NCI-H2171 treated with DMSO at 0.1 percent for 48 hours (cell line): ENCODE measurements around the gene TNRC18.
"Not testable (repeated sequence)": the region's sequence is repeated elsewhere in the genome, so short reads cannot be mapped to it uniquely, and the experiment has no call there.

Experiments used
- DNase-seq: peaks from one replicate; lab custom pipeline; 2025; lab: John Stamatoyannopoulos, UW

TNRC18 gene

GRCh38 chr7:5315761-5316160, 107.9 kb downstream of the TNRC18 start:
- no peak for DNase-seq

DNA sequence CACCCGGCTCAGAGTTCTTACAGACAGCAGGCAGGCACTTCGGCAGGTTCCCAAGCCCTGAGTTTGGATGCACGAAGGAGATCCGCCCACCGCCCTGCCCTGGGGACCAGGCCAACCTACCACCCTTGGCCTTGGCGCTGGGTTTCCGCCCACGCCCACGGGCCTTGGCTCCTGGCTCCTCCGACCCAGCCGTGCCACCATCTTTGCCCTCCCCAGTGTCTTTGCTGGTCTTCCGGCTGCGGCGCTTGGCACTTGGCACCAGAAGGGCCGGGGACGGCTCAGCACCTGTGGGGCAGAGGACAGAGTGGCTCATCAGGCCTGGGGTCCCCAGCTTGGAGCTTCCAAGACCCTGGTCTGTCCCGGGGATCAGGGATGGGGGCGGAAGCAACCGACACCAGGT, 108.8 kb downstream of the TNRC18 start:
- no peak for DNase-seq

- not testable (repeated sequence) for DNase-seq
These were observed 110.4 kb downstream of the TNRC18 start for GRCh38 chr7:5313076-5313885.

DNA sequence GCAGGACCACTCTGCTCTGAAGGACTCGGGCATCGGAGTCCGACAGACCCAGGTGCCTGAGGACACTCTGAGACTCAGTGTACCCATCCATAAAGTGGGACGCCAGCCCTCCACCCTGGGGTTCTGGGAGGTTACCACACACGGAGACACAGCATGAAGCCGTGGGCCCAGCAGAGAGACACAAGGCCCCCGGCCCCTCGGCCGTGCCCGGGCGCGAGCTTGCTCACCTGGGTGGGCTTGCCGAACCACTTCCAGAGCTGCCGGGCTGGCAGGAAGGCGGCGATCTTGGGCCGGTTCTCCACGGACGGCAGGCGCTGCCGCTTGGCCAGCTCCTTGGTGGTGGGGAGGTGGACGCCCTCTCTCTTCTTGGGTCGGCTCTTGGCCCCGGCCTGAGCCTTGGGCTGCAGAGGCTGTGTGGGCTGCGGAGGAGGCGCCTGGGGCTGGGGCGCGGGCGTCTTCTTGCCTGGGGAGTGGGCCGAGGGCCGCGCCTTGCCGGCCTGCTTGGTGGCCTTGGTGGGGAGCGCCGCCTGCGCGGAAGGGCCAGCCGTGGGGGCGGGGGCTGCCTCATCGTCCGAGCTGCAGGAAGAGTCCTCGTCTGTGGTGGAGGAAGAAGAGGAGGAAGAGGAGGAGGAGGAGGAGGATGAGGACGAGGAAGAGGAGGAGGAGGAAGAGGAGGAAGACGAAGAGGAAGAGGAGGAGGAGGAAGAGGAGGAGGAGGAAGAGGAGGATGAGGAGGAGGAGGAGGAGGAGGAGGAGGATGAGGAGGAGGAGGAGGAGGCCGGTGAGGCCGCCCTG, 111.2 kb downstream of the TNRC18 start:
- DNase-seq = not testable (repeated sequence)

DNA sequence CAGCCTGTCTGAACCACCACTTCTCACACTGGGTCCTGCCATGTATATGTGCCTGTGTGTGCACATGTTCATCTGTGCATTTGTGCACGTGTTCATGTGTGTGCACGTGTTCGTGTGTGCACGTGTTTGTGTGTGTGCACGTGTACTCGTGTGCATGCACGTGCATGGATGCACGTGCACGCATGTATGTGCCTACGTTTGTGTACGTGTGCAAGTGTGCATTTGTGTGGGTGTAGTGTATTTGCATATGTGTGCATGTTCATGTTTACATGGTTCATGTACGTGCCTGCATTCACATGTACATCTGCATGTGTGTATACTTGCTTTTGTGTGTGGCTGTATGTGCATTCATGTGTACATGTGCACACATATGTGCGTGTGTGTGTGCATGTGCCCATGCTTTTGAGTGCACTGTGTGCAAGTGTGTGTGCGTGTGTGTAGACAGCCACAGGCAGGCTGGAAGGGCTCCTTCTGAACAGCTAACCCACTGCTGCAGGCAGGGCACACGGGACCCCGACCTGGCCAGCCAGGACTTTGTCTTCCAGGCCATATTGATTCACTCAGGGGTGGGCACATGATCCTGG, 112.7 kb downstream of the TNRC18 start:
- DNase-seq = no peak

DNA sequence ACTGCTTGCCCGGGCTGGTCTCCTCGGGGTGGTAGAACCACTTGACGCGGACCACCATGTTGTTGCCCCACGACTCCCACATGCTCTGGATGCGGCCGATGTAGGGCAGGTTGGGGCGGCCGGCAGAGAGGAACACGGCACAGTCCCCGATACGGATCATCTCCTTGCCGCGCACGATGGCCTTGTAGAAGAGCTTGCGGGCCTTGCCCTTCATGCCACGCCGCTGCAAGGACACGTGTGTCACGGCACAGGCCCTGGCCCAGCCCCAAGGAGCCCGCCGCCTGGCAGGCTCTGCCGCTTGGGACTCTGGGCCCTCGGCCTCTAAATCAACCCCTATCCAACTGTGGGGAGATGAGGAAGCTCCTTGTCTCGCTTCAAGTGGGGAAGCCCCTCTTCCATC, 114.5 kb downstream of the TNRC18 start:
- DNase-seq = no peak

DNA sequence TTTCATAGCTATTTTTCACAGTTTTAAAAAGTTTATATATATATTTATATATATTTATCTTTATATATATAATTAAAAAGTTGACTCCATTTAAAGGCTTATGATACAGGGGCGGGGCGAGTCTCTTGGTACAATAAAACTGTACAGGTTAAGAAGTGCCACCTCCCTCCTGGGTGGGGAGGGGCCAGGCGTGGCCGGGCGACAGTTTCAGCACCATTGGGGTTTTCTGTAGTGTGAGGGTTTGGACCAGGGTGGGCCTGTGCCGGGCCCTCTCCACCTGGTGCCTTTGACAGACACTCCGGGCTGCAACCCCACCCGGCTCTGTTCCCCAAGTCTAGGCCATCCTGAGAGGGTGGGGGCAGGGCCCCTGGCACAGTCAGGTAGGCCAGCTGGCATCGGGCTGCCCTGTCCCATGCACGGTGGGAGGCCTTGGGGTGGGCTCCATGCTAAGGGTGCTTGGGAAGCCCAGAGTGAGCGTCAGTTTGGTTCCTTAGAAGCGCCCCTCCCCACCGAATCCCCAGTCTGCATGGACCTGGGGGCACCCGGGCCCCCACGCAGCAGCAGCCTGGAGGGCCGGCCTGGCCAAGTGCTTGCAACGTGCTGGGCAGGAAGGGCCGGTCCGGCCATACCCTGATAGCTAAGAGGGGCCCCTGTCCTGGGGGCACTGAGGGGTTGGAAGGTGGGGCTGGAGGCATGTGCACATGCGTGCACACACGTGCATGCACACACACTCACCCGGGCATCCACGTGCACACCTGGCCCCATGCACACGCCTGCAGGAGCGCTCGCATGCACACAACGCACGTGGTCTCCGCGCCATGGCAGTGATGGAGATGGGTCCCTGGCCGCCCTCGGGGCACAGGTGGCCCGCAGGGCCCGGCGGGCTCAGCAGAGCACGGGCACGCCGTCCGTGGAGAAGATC, 116.2 kb downstream of the TNRC18 start:
- DNase-seq = not testable (repeated sequence)

DNA sequence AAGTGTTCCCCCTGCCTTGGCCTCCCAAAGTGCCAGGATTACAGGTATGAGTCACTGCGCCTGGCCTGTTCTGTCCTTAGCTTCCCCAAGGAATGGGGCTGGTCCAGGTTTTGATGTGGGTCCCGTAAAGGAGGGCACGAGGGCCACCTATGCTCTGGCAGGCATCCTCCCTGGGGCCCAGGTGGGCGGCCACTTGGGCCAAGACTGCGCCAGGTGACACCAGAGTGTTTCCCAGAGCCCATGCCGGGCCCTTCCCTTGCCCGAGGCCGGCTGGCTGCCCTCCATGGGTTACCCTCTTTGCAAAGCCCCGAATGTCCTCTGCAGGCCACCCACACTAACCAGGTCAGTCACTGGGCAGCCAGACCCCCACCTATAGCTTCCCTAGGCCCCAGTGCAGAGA, 118.6 kb downstream of the TNRC18 start:
- not testable (repeated sequence) for DNase-seq

DNA sequence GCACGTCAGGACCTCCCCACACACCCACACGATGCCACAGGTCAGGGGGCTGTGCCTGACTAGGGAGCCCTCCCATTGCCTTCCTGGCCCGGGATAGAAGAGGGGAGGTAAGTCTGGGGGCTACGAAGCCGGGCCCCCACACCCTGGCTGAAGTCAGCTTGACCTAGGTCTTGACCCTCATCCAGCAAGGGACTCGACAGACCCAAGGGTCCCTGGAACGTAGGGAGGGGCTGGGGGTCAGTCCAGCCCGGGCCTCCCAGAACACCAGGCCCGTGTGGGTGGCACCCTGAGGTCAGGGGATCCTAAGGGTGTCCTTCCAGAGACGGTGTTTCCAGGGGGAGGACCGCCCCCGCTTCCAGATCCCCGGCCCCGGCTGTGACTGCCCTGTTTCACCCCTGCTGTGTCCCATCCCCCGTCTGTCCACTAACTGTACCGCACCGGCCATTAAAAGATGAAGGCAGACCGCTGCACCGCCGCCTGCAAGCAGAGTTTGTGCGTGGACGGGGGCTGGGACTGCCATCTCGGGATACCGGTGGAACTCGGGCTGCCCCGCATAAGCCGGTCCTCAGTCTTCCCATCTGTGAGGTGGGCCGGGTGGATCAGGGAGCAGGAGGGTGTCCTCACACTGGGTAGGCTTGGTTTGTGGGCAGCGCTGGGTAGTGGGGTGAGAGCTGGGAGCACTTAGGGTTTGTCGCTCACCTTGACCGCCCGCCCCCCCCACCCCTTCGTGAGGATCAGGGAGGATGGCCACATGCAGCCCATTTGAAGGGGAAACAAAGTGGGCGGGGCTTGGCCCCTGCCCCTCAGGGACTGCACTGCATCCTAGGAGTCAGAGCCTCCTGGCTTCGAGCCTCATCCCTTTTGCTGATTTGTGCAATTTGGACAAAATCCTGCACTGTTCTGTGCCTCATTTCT, 119.8 kb downstream of the TNRC18 start:
- no peak for DNase-seq

DNA sequence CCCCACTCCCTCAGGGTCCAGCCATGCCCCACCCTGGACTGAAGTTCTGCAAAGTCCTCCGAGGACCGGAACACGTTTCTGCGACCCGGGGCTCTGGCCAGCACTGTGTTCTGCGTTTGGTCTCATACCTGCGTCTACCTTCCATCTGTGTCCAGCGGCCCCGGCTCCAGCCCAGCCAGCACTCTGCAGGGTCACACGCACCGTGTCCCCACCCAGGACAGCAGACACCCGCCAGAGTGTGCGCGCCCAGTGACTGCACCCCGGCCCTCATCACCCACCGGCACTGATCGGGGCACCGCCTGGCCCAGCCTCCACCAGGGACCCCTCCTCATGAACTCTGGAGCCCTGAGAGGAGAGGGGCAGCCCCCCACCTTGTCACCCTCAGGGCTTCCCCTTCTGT, 120.6 kb downstream of the TNRC18 start:
- no peak for DNase-seq

GRCh38 chr7:5302577-5302976, 121.1 kb downstream of the TNRC18 start:
- no peak for DNase-seq

GRCh38 chr7:5300366-5300765, 123.3 kb downstream of the TNRC18 start:
- DNase-seq = no peak

GRCh38 chr7:5296611-5297226, 126.9 kb downstream of the TNRC18 start:
- DNase-seq = no peak

DNA sequence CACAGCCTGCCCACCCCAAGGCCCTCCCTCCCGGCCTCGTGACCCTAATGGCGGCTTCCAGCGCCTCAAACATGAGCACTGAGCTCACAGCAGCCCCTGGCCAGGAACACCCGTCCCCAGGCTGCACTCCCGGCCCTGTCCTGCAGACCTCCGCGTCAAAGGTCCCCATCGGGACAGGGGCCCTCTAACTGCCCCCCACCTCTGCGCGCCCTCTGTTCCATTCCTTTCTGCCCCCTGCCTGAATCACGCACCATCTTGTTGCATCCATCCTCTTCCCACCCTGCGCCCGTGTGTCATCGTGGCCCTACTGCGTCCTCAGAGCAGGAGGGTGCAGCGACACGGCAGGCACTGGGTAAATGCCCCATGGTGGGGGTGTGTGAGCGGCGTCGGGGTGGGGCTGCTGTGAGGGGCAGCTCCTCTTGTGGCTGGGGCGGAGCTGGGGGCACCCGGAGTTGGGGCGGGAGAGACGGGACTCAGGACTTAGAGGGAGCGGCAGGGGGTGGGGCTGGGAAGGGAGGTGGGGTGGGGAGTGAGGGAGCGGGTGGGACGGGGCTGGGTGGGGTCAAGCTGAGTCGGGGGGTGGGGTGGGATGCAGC, 127.5 kb downstream of the TNRC18 start:
- no peak for DNase-seq

DNA sequence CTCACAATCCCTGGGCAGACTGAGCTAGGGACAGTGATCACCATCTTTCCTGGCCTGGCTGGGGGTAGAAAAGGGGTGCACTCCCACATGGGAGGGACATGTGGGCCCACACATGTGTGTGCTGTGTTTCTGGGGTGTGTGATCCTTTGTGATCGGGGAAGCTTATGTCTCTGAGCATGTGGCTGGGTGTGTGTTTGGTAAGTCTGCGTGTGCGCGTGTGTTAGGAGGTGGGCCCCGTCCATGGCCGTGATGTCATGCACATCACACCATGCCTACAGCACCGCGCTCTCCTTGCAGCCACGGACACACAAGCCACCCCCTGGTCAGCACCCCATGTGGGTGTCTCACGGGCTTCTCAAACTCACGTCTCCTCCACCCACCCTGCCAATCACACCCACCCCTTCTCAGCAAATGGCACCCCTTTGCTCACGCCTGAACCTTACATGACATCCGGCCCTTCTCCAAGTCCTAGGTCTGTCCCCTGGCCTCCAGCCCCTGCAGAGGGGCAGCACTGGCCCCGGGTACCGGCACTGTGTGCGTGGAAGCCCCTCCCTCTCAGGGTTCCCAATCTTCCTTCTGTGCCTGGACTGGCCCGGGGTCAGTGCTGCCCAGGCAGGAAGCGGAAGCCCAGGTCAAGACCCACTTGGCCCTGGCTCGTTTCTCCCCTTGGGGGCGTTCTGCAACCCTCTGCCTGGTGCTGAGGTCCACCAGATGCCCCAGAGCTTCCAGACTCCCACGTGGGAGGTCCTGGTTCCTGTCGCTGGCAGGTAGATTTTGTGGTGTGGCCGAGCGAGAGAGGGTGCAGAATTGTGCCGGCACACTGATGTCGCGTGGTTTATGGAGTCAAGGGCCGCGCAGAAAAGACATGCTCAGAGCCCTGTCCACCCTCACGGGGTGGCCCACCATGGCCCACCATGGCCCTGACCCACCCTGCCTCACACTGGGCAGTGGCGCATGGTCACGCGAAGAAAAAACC, 128.3 kb downstream of the TNRC18 start:
- no peak for DNase-seq

DNA sequence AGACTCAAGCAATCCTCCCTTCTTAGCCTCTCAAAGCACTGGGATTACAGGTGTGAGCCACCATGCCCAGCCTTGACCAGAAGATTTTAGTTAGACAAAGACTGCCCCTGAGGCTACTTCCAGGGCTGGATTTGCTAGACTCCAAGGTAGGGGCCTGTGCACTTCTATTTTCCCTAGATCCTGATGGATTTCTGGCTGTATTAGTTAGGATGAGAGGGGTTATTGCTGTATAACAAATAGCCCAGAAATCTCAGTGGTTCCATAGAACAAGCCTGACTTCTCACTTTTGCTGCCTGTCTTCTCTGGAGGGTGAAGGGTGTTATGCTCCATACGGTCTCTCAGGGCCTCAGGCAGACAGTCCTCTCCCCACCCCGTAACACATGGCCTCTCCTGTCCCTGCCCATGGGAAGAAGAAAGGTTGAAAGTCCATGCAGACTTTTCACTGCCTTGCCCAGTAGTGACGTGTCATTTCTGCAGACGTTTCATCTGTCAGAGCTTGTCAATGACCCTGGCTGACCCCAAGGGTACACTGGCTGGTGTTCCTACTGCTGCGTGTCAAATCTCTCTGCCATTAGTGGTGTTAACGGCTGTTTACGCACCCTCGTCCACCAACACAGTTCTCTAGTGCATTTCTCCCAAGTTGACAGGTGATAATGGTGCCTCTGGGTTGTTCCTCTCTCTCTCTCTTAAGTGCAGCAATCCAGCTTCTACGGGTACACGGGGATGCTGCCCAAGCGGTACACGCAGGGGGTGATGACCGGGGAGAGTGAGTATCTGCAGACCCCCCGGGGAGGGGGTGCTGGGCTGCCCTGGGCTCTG, 129.3 kb downstream of the TNRC18 start:
- DNase-seq = no peak

DNA sequence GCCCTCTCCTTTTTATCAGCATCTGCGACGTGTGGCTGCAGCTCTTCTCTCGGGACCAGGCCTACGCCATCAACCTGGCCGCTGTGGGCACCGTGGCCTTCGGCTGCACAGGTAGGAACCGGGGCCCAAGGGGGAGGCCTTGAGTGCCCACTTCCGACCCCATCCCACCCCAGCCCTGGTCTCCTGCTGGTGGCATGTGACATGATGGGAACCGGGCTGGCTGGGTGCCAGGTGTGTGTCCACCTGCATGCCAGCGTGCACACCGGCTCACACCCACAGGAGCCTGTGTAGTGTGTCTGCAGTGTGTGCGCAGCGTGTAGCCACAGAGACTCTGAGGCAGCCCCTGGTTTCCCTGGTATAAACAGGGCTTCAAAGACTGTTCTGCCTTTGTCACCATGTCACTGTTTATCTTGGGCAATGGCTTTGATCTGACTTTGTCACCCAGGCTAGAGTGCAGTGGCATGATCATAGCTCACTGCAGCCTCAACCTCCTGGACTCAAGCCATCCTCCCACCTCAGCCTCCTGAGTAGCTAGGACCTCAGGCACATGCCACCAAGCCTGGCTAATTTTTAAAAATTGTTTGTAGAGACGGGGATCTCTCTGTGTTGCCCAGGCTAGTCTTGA, 131.8 kb downstream of the TNRC18 start:
- not testable (repeated sequence) for DNase-seq
